Measurements from ENCODE around the gene GAGE12J. TPM values are rescaled to one million over a fixed set of nuclear protein-coding genes. Genes with fewer than 3 reads are reported as not detected.
"Not testable (repeated sequence)": the region's sequence is repeated elsewhere in the genome, so short reads cannot be mapped to it uniquely, and the experiment has no call there.

Gene GAGE12J
- total RNA-seq, 1 experiment from 2014 or later = not detected

GRCh38 chrX:49316085-49316484, 5.8 kb upstream of the GAGE12J start:
- ChIA-PET POLR2A (ENCODE audit: unreplicated experiment) (no interaction called here), CTCF (no interaction called here)
- no peaks in the 10 kb centered on the region for H3K36me3 ChIP-seq (ENCODE audit: low read depth)
- H3K9me2 ChIP-seq (ENCODE audit: insufficient read depth) = no peaks in the 10 kb centered on the region
- no peak for TF ChIP-seq EZH2 (IDR thresholded peaks at IDR 0.05; ENCODE audit: low read depth)
- no peak for TF ChIP-seq CTCF (conservative IDR thresholded peaks at IDR 0.05)
- no peaks in the 10 kb centered on the region for H3K27me3 ChIP-seq (ENCODE audit: insufficient read depth, low read depth)
- no peaks in the 10 kb centered on the region for H3K9me3 ChIP-seq (ENCODE audit: insufficient read depth, low read depth)
- H4K20me1 ChIP-seq (ENCODE audit: insufficient read depth) = no peaks in the 10 kb centered on the region
- no peaks in the 10 kb centered on the region for H3F3A ChIP-seq (ENCODE audit: insufficient read depth, low read depth)
- no peaks in the 10 kb centered on the region for H3K79me2 ChIP-seq (ENCODE audit: low read depth)
- H3K4me2 ChIP-seq = no peak overlapping the region
- H3K4me1 ChIP-seq (replicated peaks; ENCODE audit: insufficient read depth) = no peaks in the 10 kb centered on the region
- BruUV-seq (replicated peaks) = no TSS peak
- intact Hi-C loops (cut with micrococcal nuclease; ENCODE audit: unreplicated experiment) = no loop called here
- no peak overlapping the region for H3K27ac ChIP-seq
- no peak overlapping the region for H3K4me3 ChIP-seq
- no peak overlapping the region for H2AFZ ChIP-seq
- DNase-seq = no peak

GRCh38 chrX:49322266-49322665, 429 bp downstream of the GAGE12J start:
- H4K20me1 ChIP-seq (ENCODE audit: insufficient read depth); DNase-seq; H3K4me2 ChIP-seq; H3K27me3 ChIP-seq (ENCODE audit: insufficient read depth, low read depth); H3K36me3 ChIP-seq (ENCODE audit: low read depth); POLR2A ChIA-PET (ENCODE audit: unreplicated experiment); H2AFZ ChIP-seq; CTCF ChIA-PET; H3K9me3 ChIP-seq (ENCODE audit: insufficient read depth, low read depth); H3K79me2 ChIP-seq (ENCODE audit: low read depth); intact Hi-C loops (cut with micrococcal nuclease; ENCODE audit: unreplicated experiment); H3K4me1 ChIP-seq (replicated peaks; ENCODE audit: insufficient read depth); H3K4me3 ChIP-seq; H3F3A ChIP-seq (ENCODE audit: insufficient read depth, low read depth); BruUV-seq (replicated peaks); H3K9me2 ChIP-seq (ENCODE audit: insufficient read depth); H3K27ac ChIP-seq: not testable (repeated sequence)

- not testable (repeated sequence) for BruUV-seq (replicated peaks)
These were observed 1.9 kb downstream of the GAGE12J start for GRCh38 chrX:49323735-49324134.

GRCh38 chrX:49330421-49330820, 8.6 kb downstream of the GAGE12J start:
- H3F3A ChIP-seq (ENCODE audit: insufficient read depth, low read depth); H2AFZ ChIP-seq; H3K9me2 ChIP-seq (ENCODE audit: insufficient read depth); H3K27me3 ChIP-seq (ENCODE audit: insufficient read depth, low read depth); H3K36me3 ChIP-seq (ENCODE audit: low read depth); H3K27ac ChIP-seq; BruUV-seq (replicated peaks); H4K20me1 ChIP-seq (ENCODE audit: insufficient read depth); CTCF ChIA-PET; H3K4me1 ChIP-seq (replicated peaks; ENCODE audit: insufficient read depth); intact Hi-C loops (cut with micrococcal nuclease; ENCODE audit: unreplicated experiment); POLR2A ChIA-PET (ENCODE audit: unreplicated experiment); H3K9me3 ChIP-seq (ENCODE audit: insufficient read depth, low read depth); H3K4me2 ChIP-seq; DNase-seq; H3K79me2 ChIP-seq (ENCODE audit: low read depth); H3K4me3 ChIP-seq: not testable (repeated sequence)

More at GRCh38 chrX:49323735-49324134, 1.9 kb downstream of the GAGE12J start:
- intact Hi-C loops (cut with micrococcal nuclease; ENCODE audit: unreplicated experiment); CTCF ChIA-PET; H3K9me2 ChIP-seq (ENCODE audit: insufficient read depth); H3K4me1 ChIP-seq (replicated peaks; ENCODE audit: insufficient read depth); H3F3A ChIP-seq (ENCODE audit: insufficient read depth, low read depth); H3K9me3 ChIP-seq (ENCODE audit: insufficient read depth, low read depth); H3K36me3 ChIP-seq (ENCODE audit: low read depth); POLR2A ChIA-PET (ENCODE audit: unreplicated experiment); H4K20me1 ChIP-seq (ENCODE audit: insufficient read depth); DNase-seq; H2AFZ ChIP-seq; H3K27ac ChIP-seq; H3K4me2 ChIP-seq; H3K27me3 ChIP-seq (ENCODE audit: insufficient read depth, low read depth); H3K4me3 ChIP-seq; H3K79me2 ChIP-seq (ENCODE audit: low read depth): not testable (repeated sequence)

DNA sequence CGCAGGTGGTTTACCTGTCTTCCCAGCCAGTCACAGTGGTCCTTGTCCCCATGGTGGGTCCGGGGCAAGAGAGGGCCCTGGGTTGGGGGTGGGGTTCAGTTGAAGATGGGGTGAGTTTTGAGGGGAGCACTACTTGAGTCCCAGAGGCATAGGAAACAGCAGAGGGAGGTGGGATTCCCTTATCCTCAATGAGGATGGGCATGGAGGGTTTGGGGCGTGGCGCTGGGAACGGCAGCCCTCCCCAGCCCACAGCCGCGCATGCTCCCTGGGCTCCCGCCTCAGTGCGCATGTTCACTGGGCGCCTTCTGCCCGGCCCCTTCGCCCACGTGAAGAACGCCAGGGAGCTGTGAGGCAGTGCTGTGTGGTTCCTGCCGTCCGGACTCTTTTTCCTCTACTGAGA, 9.4 kb downstream of the GAGE12J start, which contains the start of gene GAGE13:
Gene GAGE13 (plus strand): TSS at position 301 of the 400 bp plus-strand sequence. CDS start 1,156 bp downstream, outside the sequence.
- H3F3A ChIP-seq (ENCODE audit: insufficient read depth, low read depth); H3K9me3 ChIP-seq (ENCODE audit: insufficient read depth, low read depth); BruUV-seq (replicated peaks); H3K79me2 ChIP-seq (ENCODE audit: low read depth); H3K27me3 ChIP-seq (ENCODE audit: insufficient read depth, low read depth); H3K4me2 ChIP-seq; H3K4me1 ChIP-seq (replicated peaks; ENCODE audit: insufficient read depth); H3K4me3 ChIP-seq; H3K27ac ChIP-seq; H3K9me2 ChIP-seq (ENCODE audit: insufficient read depth); H2AFZ ChIP-seq; H4K20me1 ChIP-seq (ENCODE audit: insufficient read depth); DNase-seq; intact Hi-C loops (cut with micrococcal nuclease; ENCODE audit: unreplicated experiment); CTCF ChIA-PET; POLR2A ChIA-PET (ENCODE audit: unreplicated experiment); H3K36me3 ChIP-seq (ENCODE audit: low read depth): not testable (repeated sequence)

DNA sequence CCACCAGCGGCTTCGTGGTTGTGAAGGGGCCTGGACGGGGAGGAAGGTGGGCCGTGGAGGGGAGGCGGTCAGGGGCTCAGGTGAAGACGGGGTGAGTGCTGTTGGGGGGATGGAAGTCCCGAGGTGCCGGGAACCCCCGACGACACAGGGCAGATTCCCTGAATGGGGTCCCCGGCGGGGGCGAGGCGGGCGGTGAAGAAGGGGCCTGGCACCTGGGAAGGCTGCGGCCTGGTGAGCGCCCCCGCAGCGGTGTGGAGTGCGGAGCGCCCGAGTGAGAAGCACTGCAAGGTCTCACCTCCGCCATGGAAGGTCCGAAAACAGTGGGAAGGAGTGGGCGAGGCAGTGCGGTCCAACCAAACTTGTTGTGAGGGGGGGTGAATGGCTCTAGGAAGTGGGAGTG, 10.0 kb downstream of the GAGE12J start:
- POLR2A ChIA-PET (ENCODE audit: unreplicated experiment); intact Hi-C loops (cut with micrococcal nuclease; ENCODE audit: unreplicated experiment); H3F3A ChIP-seq (ENCODE audit: insufficient read depth, low read depth); H3K9me2 ChIP-seq (ENCODE audit: insufficient read depth); CTCF ChIA-PET; H3K4me2 ChIP-seq; H3K79me2 ChIP-seq (ENCODE audit: low read depth); BruUV-seq (replicated peaks); H3K27me3 ChIP-seq (ENCODE audit: insufficient read depth, low read depth); DNase-seq; H3K27ac ChIP-seq; H3K9me3 ChIP-seq (ENCODE audit: insufficient read depth, low read depth); H3K36me3 ChIP-seq (ENCODE audit: low read depth); H3K4me1 ChIP-seq (replicated peaks; ENCODE audit: insufficient read depth); H4K20me1 ChIP-seq (ENCODE audit: insufficient read depth); H2AFZ ChIP-seq; H3K4me3 ChIP-seq: not testable (repeated sequence)

GRCh38 chrX:49341449-49341848, 19.6 kb downstream of the GAGE12J start:
- BruUV-seq (replicated peaks); H3K9me2 ChIP-seq (ENCODE audit: insufficient read depth); H3K79me2 ChIP-seq (ENCODE audit: low read depth); POLR2A ChIA-PET (ENCODE audit: unreplicated experiment); H3K4me3 ChIP-seq; intact Hi-C loops (cut with micrococcal nuclease; ENCODE audit: unreplicated experiment); H3F3A ChIP-seq (ENCODE audit: insufficient read depth, low read depth); H2AFZ ChIP-seq; CTCF ChIA-PET; H3K4me1 ChIP-seq (replicated peaks; ENCODE audit: insufficient read depth); H3K9me3 ChIP-seq (ENCODE audit: insufficient read depth, low read depth); H3K4me2 ChIP-seq; H4K20me1 ChIP-seq (ENCODE audit: insufficient read depth); DNase-seq; H3K27me3 ChIP-seq (ENCODE audit: insufficient read depth, low read depth); H3K27ac ChIP-seq; H3K36me3 ChIP-seq (ENCODE audit: low read depth): not testable (repeated sequence)
